GM21786 (cell line): Measurements from ENCODE around the gene CNTN2.

Experiments used
- ATAC-seq: cut with Tn5 transposase; IDR thresholded peaks from one replicate; pipeline ENCODE4 v1.9.1; 2021; ENCODE audit not compliant: unreplicated experiment

The CNTN2 gene

GRCh38 chr1:205111354-205111753 lies 68.3 kb downstream of the CNTN2 start:
- no peak for ATAC-seq

- ATAC-seq, result no peak
These were observed 75.7 kb downstream of the CNTN2 start for GRCh38 chr1:205118752-205119151.

DNA sequence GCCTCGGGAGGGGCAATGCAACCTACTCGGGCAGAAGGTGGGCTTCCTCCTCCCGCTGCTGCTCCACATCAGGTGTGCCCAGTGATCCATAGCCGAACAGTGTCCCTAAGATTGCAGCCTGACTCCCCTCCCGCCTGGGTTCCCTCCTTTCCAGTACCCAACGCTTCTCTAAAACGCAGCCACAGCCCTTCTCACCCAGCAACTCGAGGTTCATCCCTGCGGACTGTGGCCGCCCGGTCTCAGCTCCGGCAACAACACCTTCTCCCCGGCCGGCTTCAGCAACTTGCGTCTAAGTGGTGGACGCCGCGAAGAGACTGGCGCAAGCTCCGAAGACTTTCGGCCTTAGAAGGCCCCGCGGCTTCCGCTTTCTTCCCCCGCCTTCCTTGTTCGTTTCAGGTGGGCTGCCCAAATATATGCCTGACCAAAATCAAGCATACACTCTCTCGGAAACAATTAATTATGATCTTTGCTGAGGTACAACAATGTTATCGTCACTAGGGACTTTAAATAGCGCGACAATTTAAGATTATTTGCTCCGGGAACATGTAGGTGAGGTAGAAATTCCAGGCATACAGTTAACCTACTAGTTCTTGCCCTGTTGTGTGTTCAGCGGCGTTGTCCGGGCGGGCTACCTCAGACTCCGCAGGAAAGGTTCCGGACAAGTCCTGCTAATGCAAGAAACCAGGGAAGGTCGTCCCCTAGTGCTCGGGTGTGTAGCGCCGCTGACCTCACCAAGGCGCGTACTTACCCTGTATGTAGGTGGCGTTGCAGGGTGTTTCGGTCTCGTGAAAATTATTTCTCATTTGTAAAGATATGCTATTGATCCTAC lies 78.9 kb downstream of the CNTN2 start, which contains the start of gene RBBP5:
RBBP5 (minus strand) TSS at position 319 of the 829 bp plus-strand sequence; CDS start at position 214, 105 bp downstream.
- peak; percentile 94 for ATAC-seq

GRCh38 chr1:205122489-205122882 lies 79.5 kb downstream of the CNTN2 start:
- peak; percentile 1 for ATAC-seq

- no peak for ATAC-seq
These were observed 81.7 kb downstream of the CNTN2 start for GRCh38 chr1:205124726-205125125.

GRCh38 chr1:205127646-205128045 lies 84.6 kb downstream of the CNTN2 start:
- no peak for ATAC-seq
